Astrocyte (in vitro differentiated cells and primary cell): ENCODE data around the gene CYREN. TPM values are rescaled to one million over a fixed set of nuclear protein-coding genes. Genes with fewer than 3 reads are reported as not detected.

ENCODE experiments used
- DNase-seq: peaks from one replicate; pipeline ENCODE4 v3.0.0-alpha.2; 2010; ENCODE audit warnings: low read depth
- FAIRE-seq: peaks from 2 replicates; lab custom pipeline; 2011; peaks lifted over from hg19 to GRCh38; lab: Jason Lieb, UNC
- H2AFZ ChIP-seq: 2 replicates; pipeline ENCODE4 v1.6.0; 2012; ENCODE audit warnings: low read depth, low read length, inconsistent platforms
- H3K27ac ChIP-seq: 2 replicates; pipeline ENCODE4 v1.5.1; 2011; ENCODE audit warnings: low read depth, low read length, inconsistent platforms
- H3K27me3 ChIP-seq: 2 replicates; pipeline ENCODE4 v1.6.0; 2011; ENCODE audit warnings: low read length, inconsistent platforms; ENCODE audit not compliant: insufficient read depth
- H3K36me3 ChIP-seq: 2 replicates; pipeline ENCODE4 v1.5.1; 2011; ENCODE audit warnings: low read length, inconsistent platforms; ENCODE audit not compliant: insufficient read depth
- H3K4me1 ChIP-seq: 2 replicates; pipeline ENCODE4 v1.5.1; 2011; ENCODE audit warnings: low read length, inconsistent platforms; ENCODE audit not compliant: insufficient read depth
- H3K4me2 ChIP-seq: 2 replicates; pipeline ENCODE4 v1.6.0; 2012; ENCODE audit warnings: low read length, inconsistent platforms
- H3K4me3 ChIP-seq: 2 replicates; pipeline ENCODE4 v1.5.1; 2011; ENCODE audit warnings: low read depth, mild to moderate bottlenecking, low read length, inconsistent platforms; ENCODE audit not compliant: insufficient read depth
- H3K79me2 ChIP-seq: 2 replicates; pipeline ENCODE4 v1.6.0; 2012; ENCODE audit warnings: mild to moderate bottlenecking, low read length, inconsistent platforms; ENCODE audit not compliant: insufficient read depth
- H3K9ac ChIP-seq: 2 replicates; pipeline ENCODE4 v1.6.0; 2012; ENCODE audit warnings: mild to moderate bottlenecking, low read length, inconsistent platforms
- H3K9me3 ChIP-seq: 2 replicates; pipeline ENCODE4 v1.5.1; 2012; ENCODE audit warnings: low read depth, mild to moderate bottlenecking, low read length, inconsistent platforms; ENCODE audit not compliant: insufficient read depth
- H4K20me1 ChIP-seq: 2 replicates; pipeline ENCODE4 v1.6.0; 2012; ENCODE audit warnings: low read length, inconsistent platforms; ENCODE audit not compliant: insufficient read depth
- H3K27ac Mint-ChIP-seq: one replicate; pipeline ENCODE4 v1.8.0; 2021; ENCODE audit warnings: mild to moderate bottlenecking, mixed read lengths; ENCODE audit not compliant: unreplicated experiment
- H3K27me3 Mint-ChIP-seq: one replicate; pipeline ENCODE4 v1.8.0; 2021; ENCODE audit warnings: low read depth, mixed read lengths; ENCODE audit not compliant: unreplicated experiment
- H3K36me3 Mint-ChIP-seq: one replicate; pipeline ENCODE4 v1.8.0; 2021; ENCODE audit warnings: low read depth, mixed read lengths; ENCODE audit not compliant: unreplicated experiment
- H3K4me1 Mint-ChIP-seq: one replicate; pipeline ENCODE4 v1.8.0; 2021; ENCODE audit warnings: low read depth, mixed read lengths; ENCODE audit not compliant: unreplicated experiment
- H3K4me3 Mint-ChIP-seq: one replicate; pipeline ENCODE4 v1.8.0; 2021; ENCODE audit warnings: mild to moderate bottlenecking, moderate library complexity, mixed read lengths; ENCODE audit not compliant: unreplicated experiment
- H3K9me3 Mint-ChIP-seq: one replicate; pipeline ENCODE4 v1.8.0; 2021; ENCODE audit warnings: mild to moderate bottlenecking, mixed read lengths; ENCODE audit not compliant: unreplicated experiment
- EZH2 ChIP-seq: IDR thresholded peaks from 2 replicates; pipeline ENCODE4 v1.6.1; 2012; ENCODE audit warnings: mild to moderate bottlenecking, low read length, inconsistent platforms; ENCODE audit not compliant: insufficient read depth
- total RNA-seq: library from RNA; stranded (reverse); gene quantifications from 2 replicates; pipeline ENCODE4 v1.2.1, GENCODE V29; 2021
- TF ChIP-seq, protein P1 (sequence below): IDR thresholded peaks from 2 replicates; pipeline ENCODE4 v1.5.1; 2011; ENCODE audit warnings: low read depth, mild to moderate bottlenecking, inconsistent platforms, low read length, moderate library complexity; ENCODE audit not compliant: insufficient read depth

CYREN gene
- total RNA-seq, 1 donor from 2014 or later: 31.0 TPM

DNA sequence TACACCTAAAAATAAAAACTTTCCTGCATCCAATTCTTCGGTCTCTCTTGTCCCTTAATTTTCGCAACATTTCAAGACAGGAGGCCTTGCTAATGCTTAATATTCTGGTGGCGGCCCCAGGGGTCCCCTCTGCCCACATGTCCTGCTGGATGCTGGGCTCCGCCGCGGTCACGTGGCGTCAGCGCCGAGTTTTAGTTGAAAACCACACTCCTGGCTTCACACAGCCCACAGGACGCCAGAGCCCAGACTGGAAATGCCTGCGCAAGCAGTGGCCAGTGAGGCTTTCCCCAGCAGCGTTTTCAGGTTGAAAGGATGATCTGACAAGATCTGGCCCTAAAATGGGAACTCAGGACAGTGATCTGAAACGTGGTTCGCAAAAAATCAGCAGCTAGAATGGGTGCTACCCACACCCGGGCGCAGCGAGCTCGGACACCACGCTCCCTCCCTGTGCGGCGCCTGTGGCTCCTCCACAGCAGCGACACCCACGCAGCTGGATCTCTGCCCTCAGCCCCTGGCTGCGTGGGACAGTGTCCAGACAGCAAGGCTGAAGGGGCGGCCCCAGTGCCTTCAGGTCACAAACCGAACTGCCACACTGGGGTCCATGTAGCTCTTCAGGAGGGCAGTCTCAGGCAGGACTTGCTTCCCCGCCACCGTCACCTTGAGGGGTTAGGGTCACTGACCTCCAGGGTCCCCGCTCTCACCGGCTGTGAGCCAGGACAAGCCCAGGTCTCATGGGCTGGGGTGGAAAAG, 11.6 kb upstream of the CYREN start:
- peaks cover 7% of the 10 kb centered on the region for H3K36me3 ChIP-seq
- no peaks in the 10 kb centered on the region for H3K79me2 ChIP-seq
- H3K4me1 ChIP-seq: no peaks in the 10 kb centered on the region
- H3K27ac ChIP-seq: no peak overlapping the region
- DNase-seq: no peak
- no peaks in the 10 kb centered on the region for H3K27me3 ChIP-seq
- no peaks in the 10 kb centered on the region for H4K20me1 ChIP-seq
- Mint-ChIP-seq H3K4me3 (no peak overlapping the region), H3K36me3 (peaks cover 50% of the 10 kb centered on the region), H3K4me1 (peaks cover 4% of the 10 kb centered on the region), H3K9me3 (peaks cover 36% of the 10 kb centered on the region), H3K27me3 (no peaks in the 10 kb centered on the region), H3K27ac (no peak overlapping the region)
- no peak overlapping the region for H2AFZ ChIP-seq
- H3K9ac ChIP-seq: no peak overlapping the region
- H3K4me3 ChIP-seq: no peak overlapping the region
- H3K4me2 ChIP-seq: no peak overlapping the region
- H3K9me3 ChIP-seq: peaks cover 27% of the 10 kb centered on the region
- TF ChIP-seq, protein P1, sequence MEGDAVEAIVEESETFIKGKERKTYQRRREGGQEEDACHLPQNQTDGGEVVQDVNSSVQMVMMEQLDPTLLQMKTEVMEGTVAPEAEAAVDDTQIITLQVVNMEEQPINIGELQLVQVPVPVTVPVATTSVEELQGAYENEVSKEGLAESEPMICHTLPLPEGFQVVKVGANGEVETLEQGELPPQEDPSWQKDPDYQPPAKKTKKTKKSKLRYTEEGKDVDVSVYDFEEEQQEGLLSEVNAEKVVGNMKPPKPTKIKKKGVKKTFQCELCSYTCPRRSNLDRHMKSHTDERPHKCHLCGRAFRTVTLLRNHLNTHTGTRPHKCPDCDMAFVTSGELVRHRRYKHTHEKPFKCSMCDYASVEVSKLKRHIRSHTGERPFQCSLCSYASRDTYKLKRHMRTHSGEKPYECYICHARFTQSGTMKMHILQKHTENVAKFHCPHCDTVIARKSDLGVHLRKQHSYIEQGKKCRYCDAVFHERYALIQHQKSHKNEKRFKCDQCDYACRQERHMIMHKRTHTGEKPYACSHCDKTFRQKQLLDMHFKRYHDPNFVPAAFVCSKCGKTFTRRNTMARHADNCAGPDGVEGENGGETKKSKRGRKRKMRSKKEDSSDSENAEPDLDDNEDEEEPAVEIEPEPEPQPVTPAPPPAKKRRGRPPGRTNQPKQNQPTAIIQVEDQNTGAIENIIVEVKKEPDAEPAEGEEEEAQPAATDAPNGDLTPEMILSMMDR: no peak
- no peak for TF ChIP-seq EZH2
- FAIRE-seq: no peak

DNA sequence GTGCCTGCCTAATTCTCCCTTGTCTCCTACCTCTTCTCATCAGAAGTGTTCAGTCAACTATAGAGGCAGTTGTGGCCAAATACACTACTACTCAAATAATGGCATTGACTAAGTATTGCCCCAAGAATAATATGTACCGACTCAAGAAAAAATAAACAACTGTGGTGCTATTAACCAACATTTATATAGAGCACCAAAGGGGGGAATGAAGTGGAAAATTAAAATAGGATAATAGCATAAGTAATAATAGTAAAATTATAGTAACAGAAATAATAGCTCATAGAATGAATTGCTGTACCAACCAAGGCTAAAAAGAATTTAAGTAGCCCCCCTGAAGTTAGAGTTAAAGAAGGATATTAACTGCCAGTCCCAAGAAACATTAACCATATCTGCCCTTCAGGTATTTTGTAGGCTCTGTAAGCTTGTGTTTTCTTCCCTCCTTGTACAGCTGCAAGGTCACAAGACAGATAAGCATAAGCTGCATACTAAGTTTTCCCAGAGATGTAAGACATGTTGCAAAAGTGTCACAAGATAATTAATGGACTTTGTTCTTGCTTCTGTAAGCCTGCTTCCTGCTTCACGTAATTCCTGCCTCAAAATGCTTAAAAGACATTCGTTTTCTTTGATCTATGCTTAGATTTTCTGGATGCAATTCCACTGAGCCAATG, 10.9 kb upstream of the CYREN start:
- Mint-ChIP-seq H3K4me1 (peaks cover 5% of the 10 kb centered on the region), H3K27me3 (no peaks in the 10 kb centered on the region), H3K4me3 (no peak overlapping the region), H3K27ac (no peak overlapping the region), H3K36me3 (peaks cover 46% of the 10 kb centered on the region), H3K9me3 (peaks cover 36% of the 10 kb centered on the region)
- FAIRE-seq (no peak), DNase-seq (no peak)
- Histone ChIP-seq H3K36me3 (peaks cover 7% of the 10 kb centered on the region), H3K79me2 (no peaks in the 10 kb centered on the region), H3K27ac (no peak overlapping the region), H3K4me2 (no peak overlapping the region), H3K27me3 (no peaks in the 10 kb centered on the region), H3K4me3 (no peak overlapping the region), H3K9me3 (peaks cover 27% of the 10 kb centered on the region), H2AFZ (no peak overlapping the region), H3K4me1 (no peaks in the 10 kb centered on the region), H3K9ac (no peak overlapping the region), H4K20me1 (no peaks in the 10 kb centered on the region)
- no peak for TF ChIP-seq EZH2
- TF ChIP-seq, protein P1: no peak

DNA sequence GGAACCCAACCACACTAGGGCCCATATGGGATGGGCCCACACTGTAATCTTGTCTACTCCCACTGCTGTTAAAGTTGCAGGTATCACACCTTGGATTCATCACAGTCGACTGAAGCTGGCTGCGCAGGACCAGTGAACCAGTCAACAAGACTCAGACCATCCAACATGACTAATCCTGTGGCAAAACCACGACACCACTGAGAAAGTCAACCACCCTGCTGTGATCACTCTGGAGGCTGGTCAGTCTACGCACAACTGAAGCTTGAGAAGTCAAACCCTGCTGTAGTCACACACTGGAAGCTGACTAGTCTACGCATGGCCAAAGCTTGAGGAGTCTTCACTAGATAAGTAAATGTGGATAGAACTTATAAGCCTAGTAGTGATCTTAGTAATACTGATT, 9.6 kb upstream of the CYREN start:
- Histone ChIP-seq H3K27me3 (no peaks in the 10 kb centered on the region), H3K36me3 (peaks cover 7% of the 10 kb centered on the region), H3K4me2 (no peak overlapping the region), H3K9ac (no peak overlapping the region), H2AFZ (no peak overlapping the region), H3K9me3 (peaks cover 27% of the 10 kb centered on the region), H3K79me2 (no peaks in the 10 kb centered on the region), H3K27ac (no peak overlapping the region), H3K4me3 (no peak overlapping the region), H3K4me1 (no peaks in the 10 kb centered on the region), H4K20me1 (no peaks in the 10 kb centered on the region)
- TF ChIP-seq, protein P1: no peak
- no peak for TF ChIP-seq EZH2
- FAIRE-seq (no peak), DNase-seq (no peak)
- H3K27ac Mint-ChIP-seq: no peak overlapping the region
- peaks cover 42% of the 10 kb centered on the region for H3K36me3 Mint-ChIP-seq
- H3K4me1 Mint-ChIP-seq: peaks cover 5% of the 10 kb centered on the region
- peaks cover 36% of the 10 kb centered on the region for H3K9me3 Mint-ChIP-seq
- H3K27me3 Mint-ChIP-seq: no peaks in the 10 kb centered on the region
- no peak overlapping the region for H3K4me3 Mint-ChIP-seq
